Activated CD8-positive, alpha-beta T cell treated with anti-CD3 and anti-CD28 coated beads for 36 hours (primary cell): Measurements from ENCODE around the gene GALR3. TPM values are rescaled to one million over a fixed set of nuclear protein-coding genes. Genes with fewer than 3 reads are reported as not detected.
A peak's percentile ranks its signal among the peaks of the same experiment; 100 is the strongest.

Experiments
- ATAC-seq: fragments of 200-7000 bp; cut with Tn5 transposase; one replicate; pipeline ENCODE4 v1.10.0; 2021; ENCODE audit warnings: mild to moderate bottlenecking, moderate library complexity
- CTCF ChIA-PET: fragments of 350-600 bp; sonication (Branson Sonifier 250); formaldehyde crosslinking; loops from one replicate; lab custom pipeline; 2021; ENCODE audit warnings: antibody characterized with exemption; lab: Charles Lee
- POLR2A ChIA-PET: fragments of 350-600 bp; sonication (Branson Sonifier 250); formaldehyde crosslinking; loops from one replicate; lab custom pipeline; 2021; ENCODE audit warnings: antibody characterized with exemption; lab: Charles Lee
- DNase-seq: peaks from one replicate; pipeline ENCODE4 v3.0.0-alpha.2; 2020
- H3K27ac Mint-ChIP-seq: one replicate; pipeline ENCODE4 v1.8.0; 2021; ENCODE audit warnings: mild to moderate bottlenecking, mixed read lengths
- H3K27me3 Mint-ChIP-seq: one replicate; pipeline ENCODE4 v1.8.0; 2021; ENCODE audit warnings: mixed read lengths
- H3K36me3 Mint-ChIP-seq: one replicate; pipeline ENCODE4 v1.8.0; 2021; ENCODE audit warnings: low read depth, mixed read lengths
- H3K4me1 Mint-ChIP-seq: one replicate; pipeline ENCODE4 v1.8.0; 2021; ENCODE audit warnings: low read depth, mixed read lengths
- H3K4me3 Mint-ChIP-seq: one replicate; pipeline ENCODE4 v1.8.0; 2021; ENCODE audit warnings: mild to moderate bottlenecking, moderate library complexity, mixed read lengths
- H3K9me3 Mint-ChIP-seq: one replicate; pipeline ENCODE4 v1.8.0; 2021; ENCODE audit warnings: mixed read lengths
- intact Hi-C: fragments of 100-400 bp; cut with micrococcal nuclease; formaldehyde crosslinking; loops from one replicate; pipeline ENCODE4 v1.10.0; 2022
- total RNA-seq, 2 experiments: library from RNA; stranded (reverse); gene quantifications; one replicate each; pipeline ENCODE4 v1.2.3, GENCODE V29; 2021
- TF ChIP-seq, protein P1 (sequence below): fragments of 200-600 bp; IDR thresholded peaks from one replicate; pipeline ENCODE4 v1.8.0; 2022; ENCODE audit warnings: antibody characterized with exemption, mild to moderate bottlenecking

GALR3 gene
- total RNA-seq, 2 experiments from 2014 or later, result not detected

DNA sequence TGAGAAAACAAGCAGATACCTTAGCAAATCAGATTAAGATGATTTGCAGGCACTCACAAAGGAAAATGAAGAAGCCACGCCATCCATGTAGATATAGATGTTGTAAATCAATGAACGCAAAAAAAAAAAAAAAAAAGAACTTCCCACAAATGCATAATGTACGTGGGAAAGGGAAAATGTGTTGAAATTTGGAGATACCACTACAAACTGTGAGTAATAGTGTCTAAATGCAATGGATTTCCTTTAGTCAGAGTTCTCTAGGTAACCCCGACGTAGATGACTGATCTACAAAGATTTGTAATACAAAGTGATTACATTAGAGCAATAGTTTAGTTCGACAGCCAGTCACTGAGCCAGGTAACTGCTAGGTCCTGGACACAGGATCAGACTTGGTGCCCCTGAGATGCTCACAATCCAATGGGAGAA, 21.7 kb downstream of the GALR3 start:
- ChIA-PET CTCF (interaction anchor here (1.0 to 1.7 kb wide), 4 partner anchors 19 to 237 kb away, joined by 3 to 10 read pairs (median 4); partner anchors contain the start of genes GCAT and GGA1), POLR2A (interaction anchor here (1.4 kb wide), 1 partner anchor 21 kb away, joined by 3 read pairs; no protein-coding TSS in a partner anchor)
- TF ChIP-seq, protein P1, sequence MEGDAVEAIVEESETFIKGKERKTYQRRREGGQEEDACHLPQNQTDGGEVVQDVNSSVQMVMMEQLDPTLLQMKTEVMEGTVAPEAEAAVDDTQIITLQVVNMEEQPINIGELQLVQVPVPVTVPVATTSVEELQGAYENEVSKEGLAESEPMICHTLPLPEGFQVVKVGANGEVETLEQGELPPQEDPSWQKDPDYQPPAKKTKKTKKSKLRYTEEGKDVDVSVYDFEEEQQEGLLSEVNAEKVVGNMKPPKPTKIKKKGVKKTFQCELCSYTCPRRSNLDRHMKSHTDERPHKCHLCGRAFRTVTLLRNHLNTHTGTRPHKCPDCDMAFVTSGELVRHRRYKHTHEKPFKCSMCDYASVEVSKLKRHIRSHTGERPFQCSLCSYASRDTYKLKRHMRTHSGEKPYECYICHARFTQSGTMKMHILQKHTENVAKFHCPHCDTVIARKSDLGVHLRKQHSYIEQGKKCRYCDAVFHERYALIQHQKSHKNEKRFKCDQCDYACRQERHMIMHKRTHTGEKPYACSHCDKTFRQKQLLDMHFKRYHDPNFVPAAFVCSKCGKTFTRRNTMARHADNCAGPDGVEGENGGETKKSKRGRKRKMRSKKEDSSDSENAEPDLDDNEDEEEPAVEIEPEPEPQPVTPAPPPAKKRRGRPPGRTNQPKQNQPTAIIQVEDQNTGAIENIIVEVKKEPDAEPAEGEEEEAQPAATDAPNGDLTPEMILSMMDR, result no peak
- Mint-ChIP-seq H3K4me3 (peak overlapping the region; percentile 76), H3K4me1 (peaks cover 23% of the 10 kb centered on the region), H3K9me3 (no peaks in the 10 kb centered on the region), H3K27ac (peak overlapping the region; percentile 80), H3K36me3 (peaks cover 23% of the 10 kb centered on the region), H3K27me3 (no peaks in the 10 kb centered on the region)
- intact Hi-C loops, result no loop called here
- DNase-seq (no peak), ATAC-seq (no peak)

DNA sequence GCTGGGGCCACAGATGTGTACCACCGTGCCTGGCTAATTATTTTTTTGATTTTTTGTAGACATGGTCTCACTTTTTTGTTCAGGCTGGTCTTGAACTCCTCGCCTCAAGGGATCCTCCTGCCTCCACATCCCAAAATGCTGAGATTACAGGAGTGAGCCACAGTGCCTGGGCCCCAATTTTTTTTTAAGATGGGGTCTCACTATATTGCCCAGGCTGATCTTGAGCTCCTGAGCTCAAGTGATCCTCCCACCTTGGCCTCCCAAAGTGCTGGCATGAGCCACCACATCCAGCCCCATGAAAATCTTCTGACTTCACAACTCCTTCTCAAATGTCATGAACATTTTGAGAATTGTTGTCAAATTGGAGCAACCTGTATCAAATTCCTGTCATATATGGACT, 23.3 kb downstream of the GALR3 start:
- Mint-ChIP-seq H3K36me3 (peaks cover 34% of the 10 kb centered on the region), H3K27ac (no peak overlapping the region), H3K9me3 (no peaks in the 10 kb centered on the region), H3K27me3 (no peaks in the 10 kb centered on the region), H3K4me3 (peak overlapping the region; percentile 2), H3K4me1 (peaks cover 34% of the 10 kb centered on the region)
- intact Hi-C loops, result no loop called here
- TF ChIP-seq, protein P1, result no peak
- ChIA-PET CTCF (no interaction called here), POLR2A (no interaction called here)
- no peak for DNase-seq
- no peak for ATAC-seq

DNA sequence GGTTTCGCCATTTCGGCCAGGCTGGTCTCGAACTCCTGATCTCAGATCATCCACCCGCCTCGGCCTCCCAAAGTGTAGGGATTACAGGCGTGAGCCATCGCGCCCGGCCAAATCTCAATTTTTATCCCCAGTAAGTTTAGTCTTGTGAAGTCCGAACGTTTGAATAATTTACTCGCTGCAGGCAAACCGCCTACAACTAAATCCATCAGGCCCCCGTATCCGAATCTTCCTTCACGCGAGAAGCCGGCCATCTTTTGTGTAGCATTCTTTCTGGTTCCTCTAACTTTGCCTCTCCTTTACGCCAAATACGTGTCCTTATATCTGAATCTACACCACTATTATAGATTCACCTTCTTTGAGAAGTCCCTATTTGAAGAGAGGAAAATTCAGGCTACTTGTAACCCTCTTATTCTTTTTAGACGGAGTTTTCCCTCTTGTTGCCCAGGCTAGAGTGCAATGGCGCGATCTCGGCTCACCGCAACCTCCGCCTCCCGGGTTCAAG, 25.5 kb downstream of the GALR3 start:
- H3K4me1 Mint-ChIP-seq, result peaks cover 37% of the 10 kb centered on the region
- intact Hi-C loops, result no loop called here
- TF ChIP-seq, protein P1, result no peak
- peak overlapping the region; percentile 86 for H3K4me3 Mint-ChIP-seq
- H3K36me3 Mint-ChIP-seq, result peaks cover 46% of the 10 kb centered on the region
- no peaks in the 10 kb centered on the region for H3K9me3 Mint-ChIP-seq
- H3K27ac Mint-ChIP-seq, result peak overlapping the region; percentile 98
- ChIA-PET CTCF (interaction anchor here (1.3 to 1.7 kb wide), 2 partner anchors 10 to 15 kb away, joined by 4 to 15 read pairs; no protein-coding TSS in a partner anchor), POLR2A (interaction anchor here (1.3 to 2.5 kb wide), 3 partner anchors 14 to 30 kb away, joined by 3 to 8 read pairs (median 6); no protein-coding TSS in a partner anchor)
- DNase-seq (peak; percentile 60), ATAC-seq (no peak)
- H3K27me3 Mint-ChIP-seq, result no peaks in the 10 kb centered on the region

DNA sequence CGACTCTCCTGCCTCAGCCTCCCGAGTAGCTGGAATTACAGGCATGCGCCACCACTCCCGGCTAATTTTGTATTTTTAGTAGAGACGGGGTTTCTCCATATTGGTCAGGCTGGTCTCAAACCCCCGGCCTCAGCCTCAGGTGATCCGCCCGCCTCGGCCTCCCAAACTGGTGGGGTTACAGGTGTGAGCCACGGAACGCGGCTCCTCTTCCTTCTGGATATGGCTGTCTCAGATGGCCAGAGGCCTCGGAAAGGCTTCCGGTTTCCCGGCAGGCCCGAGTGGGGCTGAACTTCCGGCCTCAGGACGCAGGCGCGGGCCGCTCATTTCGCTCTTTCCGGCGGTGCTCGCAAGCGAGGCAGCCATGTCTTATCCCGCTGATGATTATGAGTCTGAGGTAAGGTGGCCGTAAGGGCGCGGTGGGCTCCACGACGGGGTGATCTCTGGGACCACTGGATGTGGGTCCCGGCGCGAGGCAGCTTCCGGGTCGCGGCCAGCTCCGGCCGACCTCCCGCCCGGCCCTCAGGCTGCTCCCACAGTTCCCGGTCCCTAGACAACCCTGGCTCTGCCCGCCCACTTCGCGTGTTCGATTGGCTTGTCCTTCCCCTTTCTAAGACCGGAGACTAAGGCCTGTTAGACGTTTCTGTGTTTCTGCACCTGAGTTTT, 26.0 kb downstream of the GALR3 start, which contains the start of gene EIF3L:
TSS of gene EIF3L (plus strand) at position 331 of the 663 bp plus-strand sequence. CDS start at position 362, 31 bp downstream.
- intact Hi-C loops, result no loop called here
- Mint-ChIP-seq H3K9me3 (no peaks in the 10 kb centered on the region), H3K27ac (peak within 1 kb of the TSS; percentile 98), H3K4me1 (peaks cover 41% of the 10 kb centered on the region), H3K36me3 (peaks cover 50% of the 10 kb centered on the region), H3K4me3 (peak within 1 kb of the TSS; percentile 86), H3K27me3 (no peaks in the 10 kb centered on the region)
- DNase-seq (peak; percentile 92), ATAC-seq (peak; percentile 70)
- CTCF ChIA-PET, result interaction anchor here (1.3 to 1.7 kb wide), 2 partner anchors 10 to 14 kb away, joined by 4 to 15 read pairs; no protein-coding TSS in a partner anchor
- POLR2A ChIA-PET, result interaction anchor here (0.7 to 2.5 kb wide), 6 partner anchors 12 to 44 kb away, joined by 3 to 8 read pairs (median 4); no protein-coding TSS in a partner anchor
- TF ChIP-seq, protein P1, result no peak
